GM12878 (cell line): Measurements from ENCODE around the gene ANTXR1.

Experiments used
- BACH1 ChIP-seq: fragments of 450-650 bp; IDR thresholded peaks from 2 replicates; pipeline ENCODE4 v1.6.1; 2017; ENCODE audit warnings: mild to moderate bottlenecking, borderline replicate concordance
- FOS ChIP-seq: IDR thresholded peaks from 3 replicates; pipeline ENCODE4 v1.6.1; 2011; ENCODE audit warnings: borderline replicate concordance; ENCODE audit not compliant: insufficient read length; ENCODE audit errors: extremely low read depth
- GABPA ChIP-seq: IDR thresholded peaks from 2 replicates; pipeline ENCODE4 v1.6.1; 2014; ENCODE audit warnings: antibody characterized with exemption, low read depth, mild to moderate bottlenecking, inconsistent platforms
- NR2C1 ChIP-seq: fragments of 450-650 bp; IDR thresholded peaks from 2 replicates; pipeline ENCODE4 v1.6.1; 2017; ENCODE audit warnings: antibody characterized with exemption, mild to moderate bottlenecking, moderate library complexity
- POLR2AphosphoS5 ChIP-seq: IDR thresholded peaks from 2 replicates; pipeline ENCODE4 v1.6.1; 2011; ENCODE audit warnings: mild to moderate bottlenecking, low read length, inconsistent platforms
- RAD21 ChIP-seq: IDR thresholded peaks from 2 replicates; pipeline ENCODE4 v1.6.1; 2011; ENCODE audit warnings: mild to moderate bottlenecking, low read depth, low read length, moderate library complexity; ENCODE audit not compliant: insufficient read depth
- TF ChIP-seq, protein P1 (sequence below), 3 experiments: IDR thresholded peaks in 2 of 3; conservative IDR thresholded peaks in 1 of 3; 2 replicates each; pipeline ENCODE4 v1.5.1; 2011; ENCODE audit warnings: low read depth in 3 of 3, low read length in 3 of 3, mild to moderate bottlenecking in 3 of 3, control low read depth in 2 of 3, moderate library complexity in 2 of 3, inconsistent platforms in 1 of 3, mixed read lengths in 1 of 3; ENCODE audit not compliant: control insufficient read depth in 2 of 3, insufficient read depth in 1 of 3; ENCODE audit errors: extremely low read depth in 1 of 3
- TF ChIP-seq, protein P2 (sequence below): IDR thresholded peaks from 2 replicates; pipeline ENCODE4 v1.6.1; 2011; ENCODE audit warnings: borderline replicate concordance, low read depth, mild to moderate bottlenecking, moderate library complexity, mixed read lengths, low read length; ENCODE audit not compliant: insufficient read depth; ENCODE audit errors: extremely low read length

DNA sequence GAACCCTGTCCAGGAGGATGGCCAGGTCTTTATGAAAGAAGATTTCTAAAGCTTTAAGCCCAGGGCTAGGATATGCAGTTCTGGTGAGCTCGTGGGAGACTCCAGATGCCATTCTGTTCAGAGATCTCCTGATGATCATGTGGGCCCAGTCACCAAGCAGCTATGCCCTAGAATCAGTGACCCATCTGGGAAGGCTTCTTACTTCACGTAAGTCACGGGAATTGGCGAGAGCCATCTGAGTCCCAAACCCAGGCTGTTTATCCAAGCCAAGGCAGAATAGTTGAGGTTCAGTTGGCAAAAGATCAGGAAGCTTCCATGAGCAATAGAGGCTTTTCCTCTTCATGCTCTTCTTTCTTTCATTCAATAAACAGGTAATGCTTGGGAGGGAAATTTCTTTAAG is 23.9 kb downstream of the ANTXR1 start:
- TF ChIP-seq FOS (no peak), POLR2AphosphoS5 (no peak), RAD21 (no peak), BACH1 (no peak), GABPA (no peak), NR2C1 (no peak)
- TF ChIP-seq, protein P1, sequence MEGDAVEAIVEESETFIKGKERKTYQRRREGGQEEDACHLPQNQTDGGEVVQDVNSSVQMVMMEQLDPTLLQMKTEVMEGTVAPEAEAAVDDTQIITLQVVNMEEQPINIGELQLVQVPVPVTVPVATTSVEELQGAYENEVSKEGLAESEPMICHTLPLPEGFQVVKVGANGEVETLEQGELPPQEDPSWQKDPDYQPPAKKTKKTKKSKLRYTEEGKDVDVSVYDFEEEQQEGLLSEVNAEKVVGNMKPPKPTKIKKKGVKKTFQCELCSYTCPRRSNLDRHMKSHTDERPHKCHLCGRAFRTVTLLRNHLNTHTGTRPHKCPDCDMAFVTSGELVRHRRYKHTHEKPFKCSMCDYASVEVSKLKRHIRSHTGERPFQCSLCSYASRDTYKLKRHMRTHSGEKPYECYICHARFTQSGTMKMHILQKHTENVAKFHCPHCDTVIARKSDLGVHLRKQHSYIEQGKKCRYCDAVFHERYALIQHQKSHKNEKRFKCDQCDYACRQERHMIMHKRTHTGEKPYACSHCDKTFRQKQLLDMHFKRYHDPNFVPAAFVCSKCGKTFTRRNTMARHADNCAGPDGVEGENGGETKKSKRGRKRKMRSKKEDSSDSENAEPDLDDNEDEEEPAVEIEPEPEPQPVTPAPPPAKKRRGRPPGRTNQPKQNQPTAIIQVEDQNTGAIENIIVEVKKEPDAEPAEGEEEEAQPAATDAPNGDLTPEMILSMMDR (IDR thresholded peaks at IDR 0.05 in 2 of 3, conservative IDR thresholded peaks at IDR 0.05 in 1 of 3; ENCODE audit: control insufficient read depth in 2 of 3, extremely low read depth in 1 of 3, insufficient read depth in 1 of 3, low read depth in 3 of 3, low read length in 3 of 3) = no peak
- TF ChIP-seq, protein P2, sequence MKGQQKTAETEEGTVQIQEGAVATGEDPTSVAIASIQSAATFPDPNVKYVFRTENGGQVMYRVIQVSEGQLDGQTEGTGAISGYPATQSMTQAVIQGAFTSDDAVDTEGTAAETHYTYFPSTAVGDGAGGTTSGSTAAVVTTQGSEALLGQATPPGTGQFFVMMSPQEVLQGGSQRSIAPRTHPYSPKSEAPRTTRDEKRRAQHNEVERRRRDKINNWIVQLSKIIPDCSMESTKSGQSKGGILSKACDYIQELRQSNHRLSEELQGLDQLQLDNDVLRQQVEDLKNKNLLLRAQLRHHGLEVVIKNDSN = no peak
